K562 (cell line): ENCODE measurements around the gene ETV7. TPM values are rescaled to one million over a fixed set of nuclear protein-coding genes. Genes with fewer than 3 reads are reported as not detected.

ENCODE experiments used
- ASH1L ChIP-seq: fragments of 450-650 bp; IDR thresholded peaks from 2 replicates; pipeline ENCODE4 v1.6.1; 2018; ENCODE audit warnings: borderline replicate concordance, mild to moderate bottlenecking, low read depth; ENCODE audit not compliant: partially characterized antibody
- ATF1 ChIP-seq, 2 experiments: fragments of 450-650 bp in 1 of 2; IDR thresholded peaks; 2 replicates each; pipeline ENCODE4 v1.6.1; 2016; ENCODE audit warnings: missing compliant biosample characterization in 1 of 2, missing genetic modification characterization in 1 of 2
- FIP1L1 ChIP-seq: fragments of 200-400 bp; formaldehyde crosslinking; IDR thresholded peaks from 2 replicates; pipeline ENCODE4 v1.6.1; 2018; ENCODE audit warnings: mild to moderate bottlenecking, low read depth, low read length; ENCODE audit not compliant: poor library complexity, severe bottlenecking
- HDAC2 ChIP-seq: fragments of 450-650 bp; IDR thresholded peaks from 2 replicates; pipeline ENCODE4 v1.6.1; 2016; ENCODE audit warnings: mild to moderate bottlenecking
- KLF16 ChIP-seq: IDR thresholded peaks from 2 replicates; pipeline ENCODE4 v1.6.1; 2016; ENCODE audit warnings: antibody characterized with exemption
- MAX ChIP-seq: sonication (generic); formaldehyde crosslinking; IDR thresholded peaks from 2 replicates; pipeline ENCODE4 v1.9.0; 2022; ENCODE audit warnings: mild to moderate bottlenecking, missing genetic modification reagents
- MXI1 ChIP-seq: IDR thresholded peaks from 2 replicates; pipeline ENCODE4 v1.6.1; 2011; ENCODE audit warnings: low read depth, mild to moderate bottlenecking, improper control_type of control experiment, low read length
- NFATC3 ChIP-seq: fragments of 450-650 bp; IDR thresholded peaks from 2 replicates; pipeline ENCODE4 v1.6.1; 2017; ENCODE audit warnings: mild to moderate bottlenecking
- NFIX ChIP-seq: fragments of 250-450 bp; sonication (Bioruptor Pico); IDR thresholded peaks from 2 replicates; pipeline ENCODE4 v1.4.0; 2020; ENCODE audit warnings: low read depth, mild to moderate bottlenecking, moderate library complexity
- NRF1 ChIP-seq, 2 experiments: fragments of 450-650 bp; IDR thresholded peaks in 1 of 2; conservative IDR thresholded peaks in 1 of 2; 2 replicates each; pipeline ENCODE4 v1.6.1; 2014; ENCODE audit warnings: mild to moderate bottlenecking in 2 of 2
- PYGO2 ChIP-seq: fragments of 450-650 bp; IDR thresholded peaks from 2 replicates; pipeline ENCODE4 v1.6.1; 2016; ENCODE audit warnings: mild to moderate bottlenecking, missing genetic modification characterization, moderate library complexity, missing compliant biosample characterization
- RFX1 ChIP-seq: fragments of 450-650 bp; IDR thresholded peaks from 2 replicates; pipeline ENCODE4 v1.6.1; 2016; ENCODE audit warnings: mild to moderate bottlenecking, moderate library complexity
- SP1 ChIP-seq: sonication (generic); formaldehyde crosslinking; IDR thresholded peaks from 2 replicates; pipeline ENCODE4 v1.8.1; 2022; ENCODE audit warnings: mild to moderate bottlenecking, missing genetic modification reagents
- TGIF2 ChIP-seq: sonication (generic); formaldehyde crosslinking; IDR thresholded peaks from 2 replicates; pipeline ENCODE4 v1.8.1; 2022; ENCODE audit warnings: mild to moderate bottlenecking, missing genetic modification reagents, moderate library complexity
- ZNF197 ChIP-seq: fragments of 200-800 bp; sonication (Bioruptor generic); IDR thresholded peaks from 2 replicates; pipeline ENCODE4 v1.6.1; 2016; ENCODE audit warnings: low read depth, missing genetic modification characterization, missing compliant biosample characterization
- ZNF24 ChIP-seq: fragments of 450-650 bp; IDR thresholded peaks from 2 replicates; pipeline ENCODE4 v1.6.1; 2016
- ZNF57 ChIP-seq: fragments of 450-650 bp; formaldehyde crosslinking; IDR thresholded peaks from 2 replicates; pipeline ENCODE4 v1.4.0; 2020; ENCODE audit warnings: mild to moderate bottlenecking, moderate library complexity
- polyA plus RNA-seq, 8 experiments: library from polyadenylated mRNA; depleted of rRNA in 4 of 8; stranded (reverse) in 5 of 8; unstranded in 3 of 8; fragments of >200 nt; fragmentation: Nextera tagmentation in 2 of 8; fragmentation: Illumina TruSeq in 1 of 8; extraction: Ambion mirVana in 2 of 8; extraction: Trizol in 1 of 8; gene quantifications; 2 replicates each; pipeline versions ENCODE4 v1.2.1 to v1.2.3, GENCODE V29; 2011 to 2014; ENCODE audit warnings: inconsistent platforms in 1 of 8, missing spikeins in 1 of 8
- total RNA-seq, 7 experiments: library from RNA; depleted of rRNA in 6 of 7; stranded (reverse); fragments of >200 nt in 6 of 7; fragmentation: Illumina TruSeq in 2 of 7; extraction: Trizol in 2 of 7; gene quantifications; 2 replicates each; pipeline versions ENCODE4 v1.2.1 to v1.2.3, GENCODE V29; 2011 to 2021; ENCODE audit warnings: low replicate concordance in 1 of 7
- TF ChIP-seq, protein P1 (sequence below): fragments of 250-450 bp; sonication (Bioruptor Pico); IDR thresholded peaks from 2 replicates; pipeline ENCODE4 v1.4.0; 2020; ENCODE audit warnings: mild to moderate bottlenecking, moderate library complexity, borderline replicate concordance
- TF ChIP-seq, protein P2 (sequence below): IDR thresholded peaks from 2 replicates; pipeline ENCODE4 v1.6.1; 2011; ENCODE audit not compliant: insufficient read length; ENCODE audit errors: extremely low read depth
- TF ChIP-seq, protein P3 (sequence below), 2 experiments: fragments of 450-650 bp in 1 of 2; sonication (generic) in 1 of 2; formaldehyde crosslinking in 1 of 2; IDR thresholded peaks in 1 of 2; conservative IDR thresholded peaks in 1 of 2; 2 replicates each; pipeline versions ENCODE4 v1.6.1 to v1.8.1; 2016 to 2023; ENCODE audit warnings: mild to moderate bottlenecking in 2 of 2, moderate library complexity in 2 of 2, inconsistent platforms in 1 of 2, missing genetic modification reagents in 1 of 2

ETV7 gene
- total and polyA plus RNA-seq, 9 of the 15 experiments (the other 6 are each of a cell fraction or from before 2014, with no cell fraction given), result 0.07 to 0.22 (median 0.14) TPM; not detected in 3

DNA sequence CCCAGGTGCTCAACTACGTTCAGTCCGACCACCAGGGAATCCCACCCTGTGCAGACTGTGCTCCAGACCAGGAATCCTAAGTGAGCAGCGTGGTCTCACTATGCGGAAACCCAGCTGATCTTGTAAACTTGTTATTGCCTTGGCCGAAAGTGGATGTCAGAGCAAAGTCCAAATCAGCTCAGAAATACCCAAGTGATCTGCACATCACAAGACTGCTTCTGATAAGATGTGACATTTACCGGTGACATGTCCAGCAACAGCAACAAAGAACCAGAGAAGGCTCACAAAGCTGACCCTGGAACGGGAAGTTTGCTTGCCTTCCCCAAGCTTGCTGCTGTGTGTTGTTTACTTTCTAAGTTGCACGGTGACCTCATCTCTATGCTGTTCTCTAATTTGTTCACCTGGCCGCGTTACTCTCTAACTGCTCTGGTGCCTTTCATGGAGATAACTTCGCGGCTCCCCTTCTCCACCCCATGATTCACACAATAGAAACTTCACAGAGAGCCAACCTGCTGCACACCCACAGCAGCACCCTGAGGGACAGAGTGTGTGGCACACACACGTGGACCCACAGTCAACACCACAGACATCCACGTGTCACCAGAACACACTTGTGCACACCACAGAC, 52.5 kb downstream of the ETV7 start (continued):
- TF ChIP-seq MAX (CRISPR knock-in tag) (peak; percentile 67), ZNF24 (no peak), NFATC3 (no peak), HDAC2 (no peak), NFIX (no peak), PYGO2 (tag) (no peak), NRF1 (conservative IDR thresholded peaks at IDR 0.05 in 1 of 2, IDR thresholded peaks at IDR 0.05 in 1 of 2) (peak in 1 of 2 experiments; percentile 14; a peak in 1 of 4 replicates), KLF16 (no peak), RFX1 (no peak), FIP1L1 (no peak), ASH1L (no peak), ATF1 (CRISPR knock-in tag; IDR thresholded peaks at IDR 0.05) (no peak), ATF1 (tag; IDR thresholded peaks at IDR 0.05) (peak; percentile 23; the same call in 1 of the 2 replicates), SP1 (CRISPR knock-in tag) (0 out of 2 replicates have a peak, but pooled peaks have one; percentile 30), TGIF2 (peak; percentile 42; the same call in 1 of the 2 replicates), ZNF197 (CRISPR knock-in tag) (no peak), MXI1 (no peak), ZNF57 (CRISPR knock-in tag) (no peak)
- TF ChIP-seq, protein P1, sequence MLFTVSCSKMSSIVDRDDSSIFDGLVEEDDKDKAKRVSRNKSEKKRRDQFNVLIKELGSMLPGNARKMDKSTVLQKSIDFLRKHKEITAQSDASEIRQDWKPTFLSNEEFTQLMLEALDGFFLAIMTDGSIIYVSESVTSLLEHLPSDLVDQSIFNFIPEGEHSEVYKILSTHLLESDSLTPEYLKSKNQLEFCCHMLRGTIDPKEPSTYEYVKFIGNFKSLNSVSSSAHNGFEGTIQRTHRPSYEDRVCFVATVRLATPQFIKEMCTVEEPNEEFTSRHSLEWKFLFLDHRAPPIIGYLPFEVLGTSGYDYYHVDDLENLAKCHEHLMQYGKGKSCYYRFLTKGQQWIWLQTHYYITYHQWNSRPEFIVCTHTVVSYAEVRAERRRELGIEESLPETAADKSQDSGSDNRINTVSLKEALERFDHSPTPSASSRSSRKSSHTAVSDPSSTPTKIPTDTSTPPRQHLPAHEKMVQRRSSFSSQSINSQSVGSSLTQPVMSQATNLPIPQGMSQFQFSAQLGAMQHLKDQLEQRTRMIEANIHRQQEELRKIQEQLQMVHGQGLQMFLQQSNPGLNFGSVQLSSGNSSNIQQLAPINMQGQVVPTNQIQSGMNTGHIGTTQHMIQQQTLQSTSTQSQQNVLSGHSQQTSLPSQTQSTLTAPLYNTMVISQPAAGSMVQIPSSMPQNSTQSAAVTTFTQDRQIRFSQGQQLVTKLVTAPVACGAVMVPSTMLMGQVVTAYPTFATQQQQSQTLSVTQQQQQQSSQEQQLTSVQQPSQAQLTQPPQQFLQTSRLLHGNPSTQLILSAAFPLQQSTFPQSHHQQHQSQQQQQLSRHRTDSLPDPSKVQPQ (CRISPR knock-in tag), result no peak
- TF ChIP-seq, protein P2, sequence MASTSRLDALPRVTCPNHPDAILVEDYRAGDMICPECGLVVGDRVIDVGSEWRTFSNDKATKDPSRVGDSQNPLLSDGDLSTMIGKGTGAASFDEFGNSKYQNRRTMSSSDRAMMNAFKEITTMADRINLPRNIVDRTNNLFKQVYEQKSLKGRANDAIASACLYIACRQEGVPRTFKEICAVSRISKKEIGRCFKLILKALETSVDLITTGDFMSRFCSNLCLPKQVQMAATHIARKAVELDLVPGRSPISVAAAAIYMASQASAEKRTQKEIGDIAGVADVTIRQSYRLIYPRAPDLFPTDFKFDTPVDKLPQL, result no peak
- TF ChIP-seq, protein P3, sequence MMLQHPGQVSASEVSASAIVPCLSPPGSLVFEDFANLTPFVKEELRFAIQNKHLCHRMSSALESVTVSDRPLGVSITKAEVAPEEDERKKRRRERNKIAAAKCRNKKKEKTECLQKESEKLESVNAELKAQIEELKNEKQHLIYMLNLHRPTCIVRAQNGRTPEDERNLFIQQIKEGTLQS (IDR thresholded peaks at IDR 0.05), result peak; percentile 88
- TF ChIP-seq, protein P3 (CRISPR knock-in tag; conservative IDR thresholded peaks at IDR 0.05), result peak; percentile 58; the same call in 1 of the 2 replicates
